ENCODE data around the gene NEK3.

- TF ChIP-seq CBX8 (IDR thresholded peaks at IDR 0.05), result no peak
- TF ChIP-seq JUNB (IDR thresholded peaks at IDR 0.05), result no peak
- no peak for TF ChIP-seq RARB (CRISPR knock-in tag; IDR thresholded peaks at IDR 0.05)
- TF ChIP-seq CTCF (IDR thresholded peaks at IDR 0.05), result no peak
Observed at GRCh38 chr13:52092087-52092486, 67.3 kb downstream of the NEK3 start.
